Esophagus (tissue), 2 donors: Measurements from ENCODE around the gene NDFIP2. TPM values are rescaled to one million over a fixed set of nuclear protein-coding genes. Genes with fewer than 3 reads are reported as not detected.

ENCODE experiments used
- H3K27ac ChIP-seq, 2 donors: one replicate each; pipeline ENCODE4 v1.5.1; 2013; ENCODE audit warnings: low read depth in 2 of 2, mild to moderate bottlenecking in 2 of 2, inconsistent platforms in 1 of 2, low read length in 1 of 2, moderate library complexity in 1 of 2
- H3K27me3 ChIP-seq, 2 donors: one replicate each; pipeline ENCODE4 v1.6.1; 2013; ENCODE audit warnings: low read length in 2 of 2, control low read depth in 1 of 2, mild to moderate bottlenecking in 1 of 2; ENCODE audit not compliant: insufficient read depth in 2 of 2, control insufficient read depth in 1 of 2
- H3K36me3 ChIP-seq, 2 donors: one replicate each; pipeline ENCODE4 v1.6.1; 2013; ENCODE audit warnings: low read length in 1 of 2; ENCODE audit not compliant: control insufficient read depth in 2 of 2, insufficient read depth in 2 of 2
- H3K4me1 ChIP-seq, 2 donors: one replicate each; pipeline ENCODE4 v1.6.1; 2013; ENCODE audit warnings: low read length in 1 of 2; ENCODE audit not compliant: control insufficient read depth in 2 of 2, insufficient read depth in 2 of 2
- H3K4me3 ChIP-seq, 2 donors: one replicate each; pipeline ENCODE4 v1.5.1; 2013; ENCODE audit warnings: low read length in 2 of 2, mild to moderate bottlenecking in 2 of 2, low read depth in 1 of 2, moderate library complexity in 1 of 2
- H3K9me3 ChIP-seq, 2 donors: one replicate each; pipeline ENCODE4 v1.6.1; 2013; ENCODE audit warnings: mild to moderate bottlenecking in 2 of 2, low read depth in 1 of 2, low read length in 1 of 2, moderate library complexity in 1 of 2; ENCODE audit not compliant: control insufficient read depth in 2 of 2, insufficient read depth in 1 of 2
- WGBS, 2 donors: extraction: QIAGEN DNeasy Blood & Tissue Kit; methylation state at CpG; one replicate each; pipeline ENCODE4 v1.1.7; 2013; 5-methylcytosine and 5-hydroxymethylcytosine counted together
- polyA plus RNA-seq, 2 donors: library from polyadenylated mRNA; stranded (reverse); fragments of 200-250 nt; gene quantifications; one replicate each; pipeline ENCODE4 v1.2.3, GENCODE V29; 2013
- donor health status: healthy with polysubstance abuse.
- donor health status: Bipolar disorder and iron deficiency.

NDFIP2 gene
- polyA plus RNA-seq, 2 donors = 37.5 to 45.5 TPM

DNA sequence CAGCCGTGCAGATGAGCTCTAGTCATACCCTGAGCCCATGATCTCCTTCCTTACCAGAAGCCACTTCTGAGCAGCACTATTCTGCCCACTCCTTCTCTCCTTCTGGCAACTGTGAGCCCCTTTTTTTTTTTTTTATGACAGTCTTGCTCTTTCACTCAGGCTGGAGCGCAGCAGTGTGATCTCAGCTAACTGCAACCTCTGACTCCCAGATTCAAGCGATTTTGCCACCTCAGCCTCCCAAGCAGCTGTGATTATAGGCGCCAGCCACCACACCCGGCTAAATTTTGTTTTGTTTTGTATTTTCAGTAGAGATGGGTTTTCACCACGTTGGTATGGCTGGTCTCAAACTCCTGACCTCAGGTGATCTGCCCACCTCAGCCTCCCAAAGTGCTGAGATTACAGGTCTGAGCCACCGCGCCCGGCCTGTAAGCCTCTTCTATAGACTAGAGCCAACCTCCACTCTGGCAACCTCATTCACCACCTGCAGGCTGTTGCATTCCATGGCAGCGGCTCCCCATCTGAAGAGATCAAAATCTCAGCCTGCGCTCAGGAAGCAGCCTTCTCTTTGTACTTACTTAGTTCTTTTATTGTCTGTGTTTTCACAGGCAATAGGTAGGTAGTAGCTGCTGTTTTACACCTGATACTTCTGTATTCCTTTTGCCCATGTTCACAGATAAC is 34.8 kb upstream of the NDFIP2 start:
- Histone ChIP-seq H3K27ac (no peak overlapping the region), H3K4me1 (no peaks in the 10 kb centered on the region), H3K9me3 (no peaks in the 10 kb centered on the region), H3K36me3 (no peaks in the 10 kb centered on the region), H3K27me3 (no peaks in the 10 kb centered on the region), H3K4me3 (no peak overlapping the region)
- 87 to 90% methylated on average over 11 of the region's 11 CpGs for WGBS, 2 donors

- WGBS, 2 donors = 75 to 83% methylated on average over 4 of the region's 4 CpGs
- no peaks in the 10 kb centered on the region for H3K27me3 ChIP-seq
- no peaks in the 10 kb centered on the region for H3K36me3 ChIP-seq
- no peaks in the 10 kb centered on the region for H3K9me3 ChIP-seq
- H3K4me3 ChIP-seq = no peak overlapping the region
- no peak overlapping the region for H3K27ac ChIP-seq
- no peaks in the 10 kb centered on the region for H3K4me1 ChIP-seq
Measured at GRCh38 chr13:79447141-79447540, 33.8 kb upstream of the NDFIP2 start.

- Histone ChIP-seq H3K27ac (no peak overlapping the region), H3K27me3 (no peaks in the 10 kb centered on the region), H3K36me3 (no peaks in the 10 kb centered on the region), H3K4me3 (no peak overlapping the region), H3K4me1 (no peaks in the 10 kb centered on the region), H3K9me3 (no peaks in the 10 kb centered on the region)
- 66 to 75% methylated on average over 2 of the region's 2 CpGs for WGBS, 2 donors
Measured at GRCh38 chr13:79447741-79448140, 33.2 kb upstream of the NDFIP2 start.

- no peaks in the 10 kb centered on the region for H3K27me3 ChIP-seq
- no peaks in the 10 kb centered on the region for H3K9me3 ChIP-seq
- H3K36me3 ChIP-seq = no peaks in the 10 kb centered on the region
- WGBS, 2 donors = 59 to 64% methylated on average over 1 of the region's 1 CpG
- H3K4me1 ChIP-seq = no peaks in the 10 kb centered on the region
- H3K4me3 ChIP-seq = no peak overlapping the region
- no peak overlapping the region for H3K27ac ChIP-seq
Measured at GRCh38 chr13:79448413-79448812, 32.5 kb upstream of the NDFIP2 start.

DNA sequence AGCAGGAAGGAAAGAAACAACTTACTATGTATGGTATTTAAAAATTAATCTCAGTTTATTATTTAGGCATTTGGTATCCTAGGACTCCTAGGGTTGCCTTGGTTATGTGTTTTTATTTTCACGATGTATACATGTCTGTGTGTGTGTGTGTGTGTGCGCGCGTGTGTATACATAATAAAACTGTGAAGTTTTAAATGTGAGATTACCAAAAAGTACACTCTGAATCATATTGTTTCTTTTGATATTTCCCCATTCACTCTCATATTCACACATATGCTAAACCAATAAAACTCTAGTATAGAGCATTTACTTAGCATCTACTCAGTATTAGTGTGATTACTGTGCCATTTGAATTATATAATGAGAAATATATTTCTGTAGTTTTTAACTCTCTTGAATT is 30.8 kb upstream of the NDFIP2 start:
- no peaks in the 10 kb centered on the region for H3K4me1 ChIP-seq
- 90 to 92% methylated on average over 4 of the region's 4 CpGs for WGBS, 2 donors
- H3K27ac ChIP-seq = no peak overlapping the region
- H3K4me3 ChIP-seq = no peak overlapping the region
- H3K27me3 ChIP-seq = no peaks in the 10 kb centered on the region
- H3K36me3 ChIP-seq = no peaks in the 10 kb centered on the region
- no peaks in the 10 kb centered on the region for H3K9me3 ChIP-seq

DNA sequence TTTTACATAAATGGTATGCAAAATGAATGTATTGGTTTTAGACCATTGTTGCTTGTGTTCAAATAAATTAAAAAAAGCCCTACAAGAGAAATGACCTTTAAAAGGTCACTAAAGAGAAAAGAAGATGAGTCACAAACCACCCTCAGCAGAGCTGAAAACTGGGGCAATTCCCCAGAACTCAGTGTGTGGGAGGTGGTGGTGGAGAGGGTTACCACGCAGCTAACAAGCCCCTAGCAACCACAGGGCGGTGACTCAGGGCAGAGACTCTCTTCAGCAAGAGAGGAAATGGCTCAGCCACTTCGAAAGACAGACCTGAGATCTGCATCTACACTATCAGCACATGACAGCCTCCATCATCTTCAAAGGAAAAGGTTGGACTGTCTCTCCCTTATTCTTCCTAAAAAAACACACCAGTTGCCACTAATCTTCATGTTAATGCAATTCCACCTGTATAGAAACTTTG is 29.4 kb upstream of the NDFIP2 start:
- H3K36me3 ChIP-seq = no peaks in the 10 kb centered on the region
- no peaks in the 10 kb centered on the region for H3K4me1 ChIP-seq
- no peaks in the 10 kb centered on the region for H3K9me3 ChIP-seq
- 38 to 55% methylated on average over 3 of the region's 3 CpGs for WGBS, 2 donors
- no peak overlapping the region for H3K27ac ChIP-seq
- no peak overlapping the region for H3K4me3 ChIP-seq
- H3K27me3 ChIP-seq = no peaks in the 10 kb centered on the region

GRCh38 chr13:79452239-79452913 is 28.6 kb upstream of the NDFIP2 start:
- 77 to 79% methylated on average over 3 of the region's 3 CpGs for WGBS, 2 donors
- Histone ChIP-seq H3K4me1 (no peaks in the 10 kb centered on the region), H3K36me3 (no peaks in the 10 kb centered on the region), H3K27me3 (no peaks in the 10 kb centered on the region), H3K4me3 (no peak overlapping the region), H3K9me3 (no peaks in the 10 kb centered on the region), H3K27ac (no peak overlapping the region)

GRCh38 chr13:79455331-79455730 is 25.6 kb upstream of the NDFIP2 start:
- no peaks in the 10 kb centered on the region for H3K9me3 ChIP-seq
- 79 to 91% methylated on average over 7 of the region's 7 CpGs for WGBS, 2 donors
- no peak overlapping the region for H3K27ac ChIP-seq
- H3K36me3 ChIP-seq = no peaks in the 10 kb centered on the region
- H3K27me3 ChIP-seq = no peaks in the 10 kb centered on the region
- no peak overlapping the region for H3K4me3 ChIP-seq
- H3K4me1 ChIP-seq = no peaks in the 10 kb centered on the region

- no peaks in the 10 kb centered on the region for H3K36me3 ChIP-seq
- H3K9me3 ChIP-seq = no peaks in the 10 kb centered on the region
- 81 to 84% methylated on average over 1 of the region's 1 CpG for WGBS, 2 donors
- no peaks in the 10 kb centered on the region for H3K4me1 ChIP-seq
- H3K27ac ChIP-seq = no peak overlapping the region
- H3K27me3 ChIP-seq = no peaks in the 10 kb centered on the region
- no peak overlapping the region for H3K4me3 ChIP-seq
Measured at GRCh38 chr13:79456051-79456450, 24.9 kb upstream of the NDFIP2 start.
